HepG2 (cell line): ENCODE measurements around the gene VEGFA. TPM values are rescaled to one million over a fixed set of nuclear protein-coding genes. Genes with fewer than 3 reads are reported as not detected.

ENCODE experiments used
- CEBPG ChIP-seq: IDR thresholded peaks from 2 replicates; pipeline ENCODE4 v1.6.1; 2016
- CREM ChIP-seq, 2 experiments: sonication (generic) in 1 of 2; formaldehyde crosslinking in 1 of 2; IDR thresholded peaks; 2 replicates each; pipeline versions ENCODE4 v1.4.0 to v1.6.1; 2016 to 2020; ENCODE audit warnings: antibody characterized with exemption in 1 of 2, mild to moderate bottlenecking in 1 of 2, missing genetic modification reagents in 1 of 2
- SOX13 ChIP-seq, 3 experiments: fragments of 450-650 bp in 1 of 3; sonication (generic) in 1 of 3; formaldehyde crosslinking in 1 of 3; IDR thresholded peaks in 2 of 3; conservative IDR thresholded peaks in 1 of 3; 2 replicates each; pipeline versions ENCODE4 v1.5.0 to v1.6.1; 2016 to 2020; ENCODE audit warnings: antibody characterized with exemption in 1 of 3, mild to moderate bottlenecking in 1 of 3, missing compliant biosample characterization in 1 of 3, missing genetic modification reagents in 1 of 3, moderate library complexity in 1 of 3
- SP1 ChIP-seq, 2 experiments: fragments of 450-650 bp in 1 of 2; sonication (generic) in 1 of 2; formaldehyde crosslinking in 1 of 2; IDR thresholded peaks; 2 replicates each; pipeline versions ENCODE4 v1.4.0 to v1.6.1; 2016 to 2020; ENCODE audit warnings: missing genetic modification reagents in 1 of 2
- SRF ChIP-seq: IDR thresholded peaks from 2 replicates; pipeline ENCODE4 v1.6.1; 2011; ENCODE audit warnings: mild to moderate bottlenecking, low read depth, low read length, moderate library complexity
- TCF7L2 ChIP-seq: IDR thresholded peaks from 2 replicates; pipeline ENCODE4 v1.6.1; 2011; ENCODE audit warnings: mild to moderate bottlenecking, low read depth, low read length, moderate library complexity
- ZNF274 ChIP-seq: sonication (generic); formaldehyde crosslinking; IDR thresholded peaks from 2 replicates; pipeline ENCODE4 v1.5.1; 2020; ENCODE audit warnings: mild to moderate bottlenecking, missing genetic modification reagents
- ZNF510 ChIP-seq: sonication (generic); formaldehyde crosslinking; IDR thresholded peaks from 2 replicates; pipeline ENCODE4 v1.4.0; 2020; ENCODE audit warnings: low read depth, mild to moderate bottlenecking, missing genetic modification reagents
- ZNF616 ChIP-seq: sonication (generic); formaldehyde crosslinking; IDR thresholded peaks from 2 replicates; pipeline ENCODE4 v1.5.0; 2020; ENCODE audit warnings: low read depth, mild to moderate bottlenecking, missing genetic modification reagents
- polyA plus RNA-seq, 8 experiments: library from polyadenylated mRNA; depleted of rRNA in 3 of 8; stranded (reverse) in 7 of 8; unstranded in 1 of 8; fragments of >200 nt; fragmentation: Illumina TruSeq in 4 of 8; extraction: Trizol in 4 of 8; gene quantifications; 2 replicates each; pipeline versions ENCODE4 v1.2.1 to v1.2.3, GENCODE V29; 2011 to 2016; ENCODE audit warnings: low read depth in 4 of 8, missing spikeins in 1 of 8, mixed read lengths in 1 of 8; ENCODE audit not compliant: insufficient read depth in 1 of 8
- total RNA-seq, 5 experiments: library from RNA; depleted of rRNA; stranded (reverse); fragments of >200 nt; fragmentation: Illumina TruSeq; extraction: Trizol; gene quantifications; 2 replicates each; pipeline ENCODE4 v1.2.3, GENCODE V29; 2016; ENCODE audit warnings: low read depth in 1 of 5
- TF ChIP-seq, protein P1 (sequence below), 2 experiments: sonication (generic) in 1 of 2; formaldehyde crosslinking in 1 of 2; IDR thresholded peaks; 2 replicates each; pipeline versions ENCODE4 v1.6.1 to v1.9.0; 2014 to 2022; ENCODE audit warnings: antibody characterized with exemption in 1 of 2, borderline replicate concordance in 1 of 2, inconsistent platforms in 1 of 2, low read depth in 1 of 2, missing genetic modification reagents in 1 of 2
- TF ChIP-seq, protein P2 (sequence below): sonication (generic); formaldehyde crosslinking; IDR thresholded peaks from 2 replicates; pipeline ENCODE4 v1.4.0; 2020; ENCODE audit warnings: low read depth, missing genetic modification reagents
- TF ChIP-seq, protein P3 (sequence below): sonication (generic); formaldehyde crosslinking; IDR thresholded peaks from 2 replicates; pipeline ENCODE4 v1.5.0; 2020; ENCODE audit warnings: mild to moderate bottlenecking, missing genetic modification reagents, borderline replicate concordance

The VEGFA gene
- total and polyA plus RNA-seq, 2 of the 13 experiments (the other 11 are each of a cell fraction or from before 2014, with no cell fraction given) = 68.1 to 629 TPM

DNA sequence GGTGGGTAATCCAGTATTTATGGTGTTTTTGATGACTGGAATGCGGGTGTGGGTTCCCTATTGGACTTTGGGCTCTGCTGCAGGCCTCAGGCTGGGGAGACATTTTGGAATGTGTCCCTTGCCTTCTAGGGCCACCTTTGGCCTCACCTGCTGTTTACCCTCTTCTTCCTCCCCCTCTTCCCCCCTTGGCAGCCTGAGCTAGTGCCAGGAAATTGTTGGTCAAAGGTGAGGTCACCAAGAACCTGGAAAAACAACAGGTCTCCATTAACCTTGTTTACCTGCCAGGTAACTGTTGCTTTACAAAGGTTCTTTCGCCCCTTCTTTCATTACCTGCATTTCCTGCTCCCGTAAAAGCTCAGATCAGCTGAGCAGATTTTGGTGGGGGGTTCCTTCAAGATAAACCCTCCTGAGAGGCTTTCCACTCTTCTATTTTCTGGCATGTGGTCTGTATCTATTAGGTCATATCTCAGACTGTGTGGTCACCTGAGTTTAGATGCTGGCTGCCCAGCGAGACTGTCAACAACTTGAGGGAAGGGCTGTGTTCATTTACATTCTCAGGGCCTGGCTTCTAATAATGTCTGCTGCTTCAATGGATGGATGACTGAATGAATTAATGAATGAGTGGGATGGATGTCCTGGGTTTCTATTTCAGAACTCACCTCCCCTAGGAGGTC lies 34.7 kb downstream of the VEGFA start (continued):
- TF ChIP-seq, protein P1, sequence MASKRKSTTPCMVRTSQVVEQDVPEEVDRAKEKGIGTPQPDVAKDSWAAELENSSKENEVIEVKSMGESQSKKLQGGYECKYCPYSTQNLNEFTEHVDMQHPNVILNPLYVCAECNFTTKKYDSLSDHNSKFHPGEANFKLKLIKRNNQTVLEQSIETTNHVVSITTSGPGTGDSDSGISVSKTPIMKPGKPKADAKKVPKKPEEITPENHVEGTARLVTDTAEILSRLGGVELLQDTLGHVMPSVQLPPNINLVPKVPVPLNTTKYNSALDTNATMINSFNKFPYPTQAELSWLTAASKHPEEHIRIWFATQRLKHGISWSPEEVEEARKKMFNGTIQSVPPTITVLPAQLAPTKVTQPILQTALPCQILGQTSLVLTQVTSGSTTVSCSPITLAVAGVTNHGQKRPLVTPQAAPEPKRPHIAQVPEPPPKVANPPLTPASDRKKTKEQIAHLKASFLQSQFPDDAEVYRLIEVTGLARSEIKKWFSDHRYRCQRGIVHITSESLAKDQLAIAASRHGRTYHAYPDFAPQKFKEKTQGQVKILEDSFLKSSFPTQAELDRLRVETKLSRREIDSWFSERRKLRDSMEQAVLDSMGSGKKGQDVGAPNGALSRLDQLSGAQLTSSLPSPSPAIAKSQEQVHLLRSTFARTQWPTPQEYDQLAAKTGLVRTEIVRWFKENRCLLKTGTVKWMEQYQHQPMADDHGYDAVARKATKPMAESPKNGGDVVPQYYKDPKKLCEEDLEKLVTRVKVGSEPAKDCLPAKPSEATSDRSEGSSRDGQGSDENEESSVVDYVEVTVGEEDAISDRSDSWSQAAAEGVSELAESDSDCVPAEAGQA (IDR thresholded peaks at IDR 0.05; ENCODE audit: low read depth) = peak; percentile 66; the same call in 1 of the 2 replicates
- TF ChIP-seq, protein P1 (CRISPR knock-in tag; IDR thresholded peaks at IDR 0.05; ENCODE audit: borderline replicate concordance) = no peak
- TF ChIP-seq TCF7L2 (no peak), SP1 (IDR thresholded peaks at IDR 0.05) (no peak), SP1 (CRISPR knock-in tag; IDR thresholded peaks at IDR 0.05) (peak; percentile 11; the same call in 1 of the 2 replicates), CEBPG (CRISPR knock-in tag) (peak; percentile 61), ZNF616 (CRISPR knock-in tag) (no peak), CREM (IDR thresholded peaks at IDR 0.05) (peak; percentile 87), CREM (CRISPR knock-in tag; IDR thresholded peaks at IDR 0.05) (no peak), SOX13 (IDR thresholded peaks at IDR 0.05) (peak; percentile 39; the same call in 1 of the 2 replicates), SOX13 (CRISPR knock-in tag; conservative IDR thresholded peaks at IDR 0.05 in 1 of 2, IDR thresholded peaks at IDR 0.05 in 1 of 2) (peak in 1 of 2 experiments; percentile 85; a peak in 2 of 4 replicates), SRF (peak; percentile 57; the same call in 1 of the 2 replicates), ZNF510 (CRISPR knock-in tag) (peak; percentile 45; the same call in 1 of the 2 replicates), ZNF274 (no peak)
- TF ChIP-seq, protein P2, sequence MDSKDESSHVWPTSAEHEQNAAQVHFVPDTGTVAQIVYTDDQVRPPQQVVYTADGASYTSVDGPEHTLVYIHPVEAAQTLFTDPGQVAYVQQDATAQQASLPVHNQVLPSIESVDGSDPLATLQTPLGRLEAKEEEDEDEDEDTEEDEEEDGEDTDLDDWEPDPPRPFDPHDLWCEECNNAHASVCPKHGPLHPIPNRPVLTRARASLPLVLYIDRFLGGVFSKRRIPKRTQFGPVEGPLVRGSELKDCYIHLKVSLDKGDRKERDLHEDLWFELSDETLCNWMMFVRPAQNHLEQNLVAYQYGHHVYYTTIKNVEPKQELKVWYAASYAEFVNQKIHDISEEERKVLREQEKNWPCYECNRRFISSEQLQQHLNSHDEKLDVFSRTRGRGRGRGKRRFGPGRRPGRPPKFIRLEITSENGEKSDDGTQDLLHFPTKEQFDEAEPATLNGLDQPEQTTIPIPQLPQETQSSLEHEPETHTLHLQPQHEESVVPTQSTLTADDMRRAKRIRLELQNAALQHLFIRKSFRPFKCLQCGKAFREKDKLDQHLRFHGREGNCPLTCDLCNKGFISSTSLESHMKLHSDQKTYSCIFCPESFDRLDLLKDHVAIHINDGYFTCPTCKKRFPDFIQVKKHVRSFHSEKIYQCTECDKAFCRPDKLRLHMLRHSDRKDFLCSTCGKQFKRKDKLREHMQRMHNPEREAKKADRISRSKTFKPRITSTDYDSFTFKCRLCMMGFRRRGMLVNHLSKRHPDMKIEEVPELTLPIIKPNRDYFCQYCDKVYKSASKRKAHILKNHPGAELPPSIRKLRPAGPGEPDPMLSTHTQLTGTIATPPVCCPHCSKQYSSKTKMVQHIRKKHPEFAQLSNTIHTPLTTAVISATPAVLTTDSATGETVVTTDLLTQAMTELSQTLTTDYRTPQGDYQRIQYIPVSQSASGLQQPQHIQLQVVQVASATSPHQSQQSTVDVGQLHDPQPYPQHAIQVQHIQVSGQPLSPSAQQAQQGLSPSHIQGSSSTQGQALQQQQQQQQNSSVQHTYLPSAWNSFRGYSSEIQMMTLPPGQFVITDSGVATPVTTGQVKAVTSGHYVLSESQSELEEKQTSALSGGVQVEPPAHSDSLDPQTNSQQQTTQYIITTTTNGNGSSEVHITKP (CRISPR knock-in tag) = no peak
- TF ChIP-seq, protein P3, sequence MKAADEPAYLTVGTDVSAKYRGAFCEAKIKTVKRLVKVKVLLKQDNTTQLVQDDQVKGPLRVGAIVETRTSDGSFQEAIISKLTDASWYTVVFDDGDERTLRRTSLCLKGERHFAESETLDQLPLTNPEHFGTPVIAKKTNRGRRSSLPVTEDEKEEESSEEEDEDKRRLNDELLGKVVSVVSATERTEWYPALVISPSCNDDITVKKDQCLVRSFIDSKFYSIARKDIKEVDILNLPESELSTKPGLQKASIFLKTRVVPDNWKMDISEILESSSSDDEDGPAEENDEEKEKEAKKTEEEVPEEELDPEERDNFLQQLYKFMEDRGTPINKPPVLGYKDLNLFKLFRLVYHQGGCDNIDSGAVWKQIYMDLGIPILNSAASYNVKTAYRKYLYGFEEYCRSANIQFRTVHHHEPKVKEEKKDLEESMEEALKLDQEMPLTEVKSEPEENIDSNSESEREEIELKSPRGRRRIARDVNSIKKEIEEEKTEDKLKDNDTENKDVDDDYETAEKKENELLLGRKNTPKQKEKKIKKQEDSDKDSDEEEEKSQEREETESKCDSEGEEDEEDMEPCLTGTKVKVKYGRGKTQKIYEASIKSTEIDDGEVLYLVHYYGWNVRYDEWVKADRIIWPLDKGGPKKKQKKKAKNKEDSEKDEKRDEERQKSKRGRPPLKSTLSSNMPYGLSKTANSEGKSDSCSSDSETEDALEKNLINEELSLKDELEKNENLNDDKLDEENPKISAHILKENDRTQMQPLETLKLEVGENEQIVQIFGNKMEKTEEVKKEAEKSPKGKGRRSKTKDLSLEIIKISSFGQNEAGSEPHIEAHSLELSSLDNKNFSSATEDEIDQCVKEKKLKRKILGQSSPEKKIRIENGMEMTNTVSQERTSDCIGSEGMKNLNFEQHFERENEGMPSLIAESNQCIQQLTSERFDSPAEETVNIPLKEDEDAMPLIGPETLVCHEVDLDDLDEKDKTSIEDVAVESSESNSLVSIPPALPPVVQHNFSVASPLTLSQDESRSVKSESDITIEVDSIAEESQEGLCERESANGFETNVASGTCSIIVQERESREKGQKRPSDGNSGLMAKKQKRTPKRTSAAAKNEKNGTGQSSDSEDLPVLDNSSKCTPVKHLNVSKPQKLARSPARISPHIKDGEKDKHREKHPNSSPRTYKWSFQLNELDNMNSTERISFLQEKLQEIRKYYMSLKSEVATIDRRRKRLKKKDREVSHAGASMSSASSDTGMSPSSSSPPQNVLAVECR (CRISPR knock-in tag) = peak; percentile 51; the same call in 1 of the 2 replicates
